ENCODE results near the gene DNAJC12. TPM values are rescaled to one million over a fixed set of nuclear protein-coding genes. Genes with fewer than 3 reads are reported as not detected.

DNAJC12 gene
- total RNA-seq, 2 experiments from 2014 or later = 12.8 to 19.4 TPM

- POLR2A ChIA-PET = interaction anchor here (0.6 kb wide), 1 partner anchor 20 kb away, joined by 3 read pairs; no protein-coding TSS in a partner anchor
- no peak overlapping the region for H3K4me3 ChIP-seq (ENCODE audit: low read depth, low read length, poor library complexity, severe bottlenecking)
- DNase-seq (ENCODE audit: low spot score) = no peak
- no peak overlapping the region for H3K4me2 ChIP-seq (ENCODE audit: low read length)
- TF ChIP-seq CTCF (conservative IDR thresholded peaks at IDR 0.05; ENCODE audit: low read length) (no peak), EZH2phosphoT487 (IDR thresholded peaks at IDR 0.05; ENCODE audit: borderline replicate concordance, low read depth, low read length) (no peak)
- CTCF ChIA-PET (ENCODE audit: unreplicated experiment) = no interaction called here
- no peaks in the 10 kb centered on the region for H3K9me3 ChIP-seq (ENCODE audit: low read length)
- no peaks in the 10 kb centered on the region for H3K9me2 ChIP-seq (ENCODE audit: insufficient read depth, low read length)
- no peak overlapping the region for H3K27ac ChIP-seq (ENCODE audit: low read depth, low read length, poor library complexity, severe bottlenecking)
- no peaks in the 10 kb centered on the region for H3K4me1 ChIP-seq (ENCODE audit: insufficient read depth, low read length, poor library complexity, severe bottlenecking)
- intact Hi-C loops (cut with micrococcal nuclease; ENCODE audit: unreplicated experiment) = no loop called here
- BruUV-seq (replicated peaks) = no TSS peak
- no peaks in the 10 kb centered on the region for H4K20me1 ChIP-seq (ENCODE audit: insufficient read depth, low read length)
- H3K79me2 ChIP-seq (ENCODE audit: insufficient read depth, low read depth, low read length) = no peaks in the 10 kb centered on the region
- no peak overlapping the region for H2AFZ ChIP-seq (ENCODE audit: low read length)
- no peaks in the 10 kb centered on the region for H3K36me3 ChIP-seq (ENCODE audit: insufficient read depth, low read length)
Observed at GRCh38 chr10:67816719-67817118, 21.3 kb downstream of the DNAJC12 start.

GRCh38 chr10:67815571-67816059 lies 22.4 kb downstream of the DNAJC12 start:
- Histone ChIP-seq H3K27ac (ENCODE audit: low read depth, low read length, poor library complexity, severe bottlenecking) (no peak overlapping the region), H3K9me3 (ENCODE audit: low read length) (no peaks in the 10 kb centered on the region), H4K20me1 (ENCODE audit: insufficient read depth, low read length) (no peaks in the 10 kb centered on the region), H3K4me1 (ENCODE audit: insufficient read depth, low read length, poor library complexity, severe bottlenecking) (no peaks in the 10 kb centered on the region), H3K79me2 (ENCODE audit: insufficient read depth, low read depth, low read length) (no peaks in the 10 kb centered on the region), H2AFZ (ENCODE audit: low read length) (no peak overlapping the region), H3K36me3 (ENCODE audit: insufficient read depth, low read length) (no peaks in the 10 kb centered on the region), H3K4me3 (ENCODE audit: low read depth, low read length, poor library complexity, severe bottlenecking) (no peak overlapping the region), H3K9me2 (ENCODE audit: insufficient read depth, low read length) (no peaks in the 10 kb centered on the region), H3K4me2 (ENCODE audit: low read length) (no peak overlapping the region)
- DNase-seq (ENCODE audit: low spot score) = no peak
- intact Hi-C loops (cut with micrococcal nuclease; ENCODE audit: unreplicated experiment) = no loop called here
- TF ChIP-seq CTCF (conservative IDR thresholded peaks at IDR 0.05; ENCODE audit: low read length) (no peak), EZH2phosphoT487 (IDR thresholded peaks at IDR 0.05; ENCODE audit: borderline replicate concordance, low read depth, low read length) (no peak)
- BruUV-seq (replicated peaks) = no TSS peak
- ChIA-PET CTCF (ENCODE audit: unreplicated experiment) (interaction anchor here (0.6 kb wide), 1 partner anchor 8 kb away, joined by 3 read pairs; no protein-coding TSS in a partner anchor), POLR2A (interaction anchor here (0.6 to 0.7 kb wide), 3 partner anchors 437 to 1359 kb away, joined by 3 to 4 read pairs (median 3); no protein-coding TSS in a partner anchor)

GRCh38 chr10:67812007-67812406 lies 26.0 kb downstream of the DNAJC12 start:
- DNase-seq (ENCODE audit: low spot score) = no peak
- POLR2A ChIA-PET = interaction anchor here (0.6 to 2.9 kb wide), 5 partner anchors 10 to 487 kb away, joined by 3 to 12 read pairs (median 5); partner anchors contain the start of gene DNAJC12
- no peaks in the 10 kb centered on the region for H3K79me2 ChIP-seq (ENCODE audit: insufficient read depth, low read depth, low read length)
- intact Hi-C loops (cut with micrococcal nuclease; ENCODE audit: unreplicated experiment) = no loop called here
- H2AFZ ChIP-seq (ENCODE audit: low read length) = no peak overlapping the region
- CTCF ChIA-PET (ENCODE audit: unreplicated experiment) = no interaction called here
- no peaks in the 10 kb centered on the region; the same call in 1 of the 2 replicates for H4K20me1 ChIP-seq (ENCODE audit: insufficient read depth, low read length)
- no TSS peak for BruUV-seq (replicated peaks)
- H3K4me3 ChIP-seq (ENCODE audit: low read depth, low read length, poor library complexity, severe bottlenecking) = no peak overlapping the region
- H3K9me3 ChIP-seq (ENCODE audit: low read length) = no peaks in the 10 kb centered on the region
- H3K27ac ChIP-seq (ENCODE audit: low read depth, low read length, poor library complexity, severe bottlenecking) = no peak overlapping the region
- TF ChIP-seq EZH2phosphoT487 (IDR thresholded peaks at IDR 0.05; ENCODE audit: borderline replicate concordance, low read depth, low read length) (no peak), CTCF (conservative IDR thresholded peaks at IDR 0.05; ENCODE audit: low read length) (no peak)
- no peak overlapping the region for H3K4me2 ChIP-seq (ENCODE audit: low read length)
- H3K4me1 ChIP-seq (ENCODE audit: insufficient read depth, low read length, poor library complexity, severe bottlenecking) = no peaks in the 10 kb centered on the region
- H3K9me2 ChIP-seq (ENCODE audit: insufficient read depth, low read length) = no peaks in the 10 kb centered on the region
- no peaks in the 10 kb centered on the region for H3K36me3 ChIP-seq (ENCODE audit: insufficient read depth, low read length)

Data from OCI-LY7 (cell line).